Pancreas (tissue), 10 donors: ENCODE results near the gene KSR2. TPM values are rescaled to one million over a fixed set of nuclear protein-coding genes. Genes with fewer than 3 reads are reported as not detected.
"Not testable (repeated sequence)": the region's sequence is repeated elsewhere in the genome, so short reads cannot be mapped to it uniquely, and the experiment has no call there.

Experiments
- ATAC-seq, 4 donors: fragments of 200-7000 bp; cut with Tn5 transposase; one replicate each; pipeline versions ENCODE4 v1.8.0 to v1.9.1; 2020; ENCODE audit warnings: mild to moderate bottlenecking in 4 of 4, moderate library complexity in 4 of 4
- DNase-seq, 6 donors: peaks; one replicate each; pipeline ENCODE4 v3.0.0-alpha.2; 2020
- FAIRE-seq: peaks from 2 replicates; lab custom pipeline; 2012; peaks lifted over from hg19 to GRCh38; lab: Jason Lieb, UNC
- H3K27ac ChIP-seq, 4 donors: fragments of 200-600 bp; sonication (generic); 1 replicate in 3 of 4; 2 replicates in 1 of 4; pipeline versions ENCODE4 v1.5.0 to v1.8.0; 2020
- H3K27me3 ChIP-seq, 4 donors: fragments of 200-600 bp; one replicate each; pipeline ENCODE4 v1.8.0; 2021
- H3K36me3 ChIP-seq, 3 donors: fragments of 200-600 bp; sonication (generic) in 1 of 3; one replicate each; pipeline versions ENCODE4 v1.5.0 to v1.8.0; 2020 to 2021
- H3K4me1 ChIP-seq, 3 donors: fragments of 200-600 bp; one replicate each; pipeline ENCODE4 v1.8.0; 2021
- H3K4me3 ChIP-seq, 4 donors: fragments of 200-600 bp; sonication (generic) in 2 of 4; one replicate each; pipeline versions ENCODE4 v1.5.0 to v1.8.0; 2020 to 2021
- H3K9me3 ChIP-seq, 4 donors: fragments of 200-600 bp; one replicate each; pipeline ENCODE4 v1.8.0; 2021
- WGBS, 2 donors: extraction: QIAGEN DNeasy Blood & Tissue Kit; methylation state at CpG; one replicate each; pipeline ENCODE4 v1.1.7; 2013; 5-methylcytosine and 5-hydroxymethylcytosine counted together
- intact Hi-C, 3 donors: fragments of 100-400 bp; cut with DNase I; formaldehyde crosslinking; loops; one replicate each; pipeline versions ENCODE4 v1.11.1 to v1.14.2; 2022
- polyA plus RNA-seq, 2 donors: library from polyadenylated mRNA; stranded (reverse); fragments of 200-250 nt; gene quantifications; one replicate each; pipeline ENCODE4 v1.2.3, GENCODE V29; 2013
- total RNA-seq, 6 donors: library from RNA; stranded (reverse); fragmentation: NEBNext Ultra II Directional in 4 of 6; extraction: Animal tissue kit (Norgen Biotek cat#: 25700) in 4 of 6; gene quantifications; one replicate each; pipeline versions ENCODE4 v1.2.1 to v1.2.4, GENCODE V29; 2021 to 2023
- TF ChIP-seq, protein P1 (sequence below), 4 donors: fragments of 200-600 bp; sonication (generic) in 3 of 4; IDR thresholded peaks; one replicate each; pipeline versions ENCODE4 v1.5.0 to v1.8.0; 2021; ENCODE audit warnings: antibody characterized with exemption in 4 of 4
- donor health status: healthy with polysubstance abuse.
- donor health status: DM: no; HTN: no; CAD: no; lungs with moderate emphysema.
- donor health status: DM: no; HTN: no; CAD: no.
- donor health status: control.
- donor health status: control.
- donor health status: Bipolar disorder and iron deficiency.
- donor health status: DM: yes; HTN: yes; CAD: no.
- donor health status: DM: no; HTN: no; CAD: no.
- donor health status: DM: no; HTN: no; CAD: no.
- donor health status: DM: yes; HTN: yes; CAD: no.

Gene KSR2
- total and polyA plus RNA-seq, 8 donors: 0.68 to 1.8 (median 1.3) TPM

GRCh38 chr12:117865505-117865904 lies 103.3 kb downstream of the KSR2 start:
- no peaks in the 10 kb centered on the region for H3K4me1 ChIP-seq
- DNase-seq: no peak
- H3K4me3 ChIP-seq: no peak overlapping the region
- H3K9me3 ChIP-seq: no peaks in the 10 kb centered on the region
- H3K27me3 ChIP-seq: no peaks in the 10 kb centered on the region
- intact Hi-C loops: no loop called here
- H3K36me3 ChIP-seq: no peaks in the 10 kb centered on the region
- TF ChIP-seq, protein P1, sequence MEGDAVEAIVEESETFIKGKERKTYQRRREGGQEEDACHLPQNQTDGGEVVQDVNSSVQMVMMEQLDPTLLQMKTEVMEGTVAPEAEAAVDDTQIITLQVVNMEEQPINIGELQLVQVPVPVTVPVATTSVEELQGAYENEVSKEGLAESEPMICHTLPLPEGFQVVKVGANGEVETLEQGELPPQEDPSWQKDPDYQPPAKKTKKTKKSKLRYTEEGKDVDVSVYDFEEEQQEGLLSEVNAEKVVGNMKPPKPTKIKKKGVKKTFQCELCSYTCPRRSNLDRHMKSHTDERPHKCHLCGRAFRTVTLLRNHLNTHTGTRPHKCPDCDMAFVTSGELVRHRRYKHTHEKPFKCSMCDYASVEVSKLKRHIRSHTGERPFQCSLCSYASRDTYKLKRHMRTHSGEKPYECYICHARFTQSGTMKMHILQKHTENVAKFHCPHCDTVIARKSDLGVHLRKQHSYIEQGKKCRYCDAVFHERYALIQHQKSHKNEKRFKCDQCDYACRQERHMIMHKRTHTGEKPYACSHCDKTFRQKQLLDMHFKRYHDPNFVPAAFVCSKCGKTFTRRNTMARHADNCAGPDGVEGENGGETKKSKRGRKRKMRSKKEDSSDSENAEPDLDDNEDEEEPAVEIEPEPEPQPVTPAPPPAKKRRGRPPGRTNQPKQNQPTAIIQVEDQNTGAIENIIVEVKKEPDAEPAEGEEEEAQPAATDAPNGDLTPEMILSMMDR (IDR thresholded peaks at IDR 0.05): no peak
- H3K27ac ChIP-seq: no peak overlapping the region
- 85 to 93% methylated on average over 3 of the region's 3 CpGs for WGBS, 2 donors
- FAIRE-seq: no peak
- no peak for ATAC-seq

GRCh38 chr12:117863002-117863709 lies 105.6 kb downstream of the KSR2 start:
- no peak for FAIRE-seq

GRCh38 chr12:117861691-117862090 lies 107.1 kb downstream of the KSR2 start:
- no peaks in the 10 kb centered on the region for H3K9me3 ChIP-seq
- H3K36me3 ChIP-seq: no peaks in the 10 kb centered on the region
- H3K27me3 ChIP-seq: no peaks in the 10 kb centered on the region
- TF ChIP-seq, protein P1 (IDR thresholded peaks at IDR 0.05): no peak
- DNase-seq (no peak), FAIRE-seq (no peak), ATAC-seq (no peak)
- no peak overlapping the region for H3K27ac ChIP-seq
- intact Hi-C loops: no loop called here
- H3K4me3 ChIP-seq: no peak overlapping the region
- no peaks in the 10 kb centered on the region for H3K4me1 ChIP-seq

More at GRCh38 chr12:117863002-117863709, 105.6 kb downstream of the KSR2 start:
- intact Hi-C loops: no loop called here
- Histone ChIP-seq H3K27ac (no peak overlapping the region), H3K27me3 (no peaks in the 10 kb centered on the region), H3K4me1 (no peaks in the 10 kb centered on the region), H3K4me3 (no peak overlapping the region), H3K36me3 (no peaks in the 10 kb centered on the region), H3K9me3 (no peaks in the 10 kb centered on the region)
- DNase-seq: no peak
- TF ChIP-seq, protein P1 (IDR thresholded peaks at IDR 0.05): no peak
- ATAC-seq: no peak
- 89% methylated on average over 10 of the region's 10 CpGs for WGBS, 2 donors

DNA sequence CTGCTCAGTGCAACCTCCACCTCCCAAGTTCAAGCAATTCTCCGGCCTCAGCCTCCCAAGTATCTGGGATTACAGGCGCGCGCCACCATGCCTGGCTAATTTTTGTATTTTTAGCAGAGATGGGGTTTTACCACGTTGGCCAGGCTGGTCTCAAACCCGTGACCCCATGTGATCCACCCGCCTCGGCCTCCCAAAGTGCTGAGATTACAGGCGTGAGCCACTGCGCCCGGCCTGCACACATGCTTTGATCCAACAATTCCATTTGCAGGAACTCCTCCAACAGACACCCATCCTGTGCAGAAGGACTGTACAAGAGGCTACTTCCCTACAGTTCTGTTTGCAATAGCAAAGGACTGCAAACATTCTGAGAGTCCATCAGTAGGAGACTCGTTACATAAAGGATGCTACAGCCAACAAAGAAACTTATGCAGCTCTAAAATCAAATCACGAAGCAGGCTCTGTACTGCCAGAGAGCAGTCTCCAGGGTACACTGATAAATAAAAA lies 108.0 kb downstream of the KSR2 start:
- H3K9me3 ChIP-seq, DNase-seq, H3K27me3 ChIP-seq, H3K4me1 ChIP-seq, H3K36me3 ChIP-seq, H3K4me3 ChIP-seq, FAIRE-seq, ATAC-seq, H3K27ac ChIP-seq, intact Hi-C loops: not testable (repeated sequence)
- WGBS, 2 donors: 88 to 93% methylated on average over 13 of the region's 13 CpGs

DNA sequence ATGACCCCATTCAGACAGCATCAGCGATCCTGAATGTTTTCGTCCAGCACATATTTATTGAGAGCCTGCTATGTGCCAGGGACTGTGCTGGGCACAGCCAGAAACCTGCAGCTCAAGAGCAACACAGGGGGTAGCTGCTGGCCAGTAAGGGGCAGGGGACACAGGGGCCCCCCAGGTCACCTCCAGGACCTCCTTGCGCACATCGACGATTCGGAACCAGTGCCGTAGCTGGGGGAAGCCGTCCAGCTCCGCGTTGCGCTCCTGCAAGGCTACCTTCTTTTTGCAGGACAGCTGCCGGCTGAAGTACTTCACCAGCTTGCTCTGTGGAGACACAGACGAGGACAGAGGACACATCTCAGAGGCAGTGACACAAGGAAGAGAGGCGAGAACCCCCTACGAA lies 108.7 kb downstream of the KSR2 start:
- intact Hi-C loops: no loop called here
- DNase-seq: no peak
- ATAC-seq: no peak
- no peaks in the 10 kb centered on the region for H3K36me3 ChIP-seq
- FAIRE-seq: no peak
- 86% methylated on average over 15 of the region's 15 CpGs for WGBS, 2 donors
- no peaks in the 10 kb centered on the region for H3K9me3 ChIP-seq
- no peaks in the 10 kb centered on the region for H3K27me3 ChIP-seq
- H3K4me3 ChIP-seq: no peak overlapping the region
- TF ChIP-seq, protein P1 (IDR thresholded peaks at IDR 0.05): no peak
- no peaks in the 10 kb centered on the region for H3K4me1 ChIP-seq
- H3K27ac ChIP-seq: no peak overlapping the region
